Loucy (cell line): ENCODE measurements around the gene TGFBI.

Source experiments
- EZH2phosphoT487 ChIP-seq: fragments of 200-600 bp; IDR thresholded peaks from 2 replicates; pipeline ENCODE4 v1.6.1; 2018; ENCODE audit warnings: antibody characterized with exemption, mild to moderate bottlenecking, moderate library complexity, borderline replicate concordance
- TF ChIP-seq, protein P1 (sequence below): fragments of 200-600 bp; sonication (generic); conservative IDR thresholded peaks from 2 replicates; pipeline ENCODE4 v1.5.1; 2014; ENCODE audit warnings: mild to moderate bottlenecking, antibody characterized with exemption, low read length

DNA sequence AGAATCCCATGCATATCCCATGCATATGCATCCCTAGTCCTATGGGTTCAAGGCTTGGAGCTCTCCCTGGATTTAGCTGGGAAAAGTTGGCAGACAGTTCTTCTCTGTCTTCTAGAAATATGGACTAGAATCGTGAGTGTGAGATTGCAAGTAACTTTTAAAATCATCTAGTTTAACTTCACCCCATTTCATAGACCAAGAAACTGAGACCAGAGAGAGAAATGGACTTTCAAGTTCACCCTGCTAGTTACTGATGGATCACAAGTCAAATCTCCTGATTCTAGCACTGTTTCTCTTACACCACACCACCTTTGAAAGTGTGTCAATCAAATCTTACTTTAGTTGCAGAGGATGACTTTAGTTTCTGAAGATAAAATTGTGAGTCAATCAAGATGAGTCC lies 13.4 kb downstream of the TGFBI start:
- TF ChIP-seq, protein P1, sequence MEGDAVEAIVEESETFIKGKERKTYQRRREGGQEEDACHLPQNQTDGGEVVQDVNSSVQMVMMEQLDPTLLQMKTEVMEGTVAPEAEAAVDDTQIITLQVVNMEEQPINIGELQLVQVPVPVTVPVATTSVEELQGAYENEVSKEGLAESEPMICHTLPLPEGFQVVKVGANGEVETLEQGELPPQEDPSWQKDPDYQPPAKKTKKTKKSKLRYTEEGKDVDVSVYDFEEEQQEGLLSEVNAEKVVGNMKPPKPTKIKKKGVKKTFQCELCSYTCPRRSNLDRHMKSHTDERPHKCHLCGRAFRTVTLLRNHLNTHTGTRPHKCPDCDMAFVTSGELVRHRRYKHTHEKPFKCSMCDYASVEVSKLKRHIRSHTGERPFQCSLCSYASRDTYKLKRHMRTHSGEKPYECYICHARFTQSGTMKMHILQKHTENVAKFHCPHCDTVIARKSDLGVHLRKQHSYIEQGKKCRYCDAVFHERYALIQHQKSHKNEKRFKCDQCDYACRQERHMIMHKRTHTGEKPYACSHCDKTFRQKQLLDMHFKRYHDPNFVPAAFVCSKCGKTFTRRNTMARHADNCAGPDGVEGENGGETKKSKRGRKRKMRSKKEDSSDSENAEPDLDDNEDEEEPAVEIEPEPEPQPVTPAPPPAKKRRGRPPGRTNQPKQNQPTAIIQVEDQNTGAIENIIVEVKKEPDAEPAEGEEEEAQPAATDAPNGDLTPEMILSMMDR: no peak
- TF ChIP-seq EZH2phosphoT487: no peak
